ENCODE measurements around the gene GPRIN3. TPM values are rescaled to one million over a fixed set of nuclear protein-coding genes. Genes with fewer than 3 reads are reported as not detected.

The GPRIN3 gene
- total RNA-seq, 1 experiment from 2014 or later = 0.48 TPM

- Histone ChIP-seq H3K56ac (ENCODE audit: insufficient read length, low read depth, low read length) (no peak overlapping the region), H3K27ac (ENCODE audit: insufficient read length, low read depth, low read length) (no peak overlapping the region), H2AK5ac (ENCODE audit: insufficient read length, low read length) (no peak overlapping the region), H4K8ac (replicated peaks; ENCODE audit: insufficient read length, low read depth, low read length) (peak overlapping the region; percentile 80), H2BK15ac (ENCODE audit: low read depth, low read length) (no peak overlapping the region), H2BK20ac (ENCODE audit: low read depth, low read length, poor library complexity, severe bottlenecking) (no peak overlapping the region), H3K4me1 (ENCODE audit: insufficient read depth, low read length) (no peaks in the 10 kb centered on the region), H3K9me3 (ENCODE audit: control insufficient read depth, low read depth, low read length) (no peaks in the 10 kb centered on the region), H3K4ac (ENCODE audit: low read depth, low read length) (no peak overlapping the region), H3K4me2 (ENCODE audit: insufficient read depth, insufficient read length, low read length) (no peak overlapping the region), H2BK5ac (ENCODE audit: insufficient read length, low read length) (no peak overlapping the region), H3K79me2 (ENCODE audit: insufficient read depth, low read length) (no peaks in the 10 kb centered on the region), H2AFZ (ENCODE audit: low read length) (no peak overlapping the region), H3T11ph (ENCODE audit: low read length) (no peak overlapping the region), H3K9ac (ENCODE audit: extremely low read depth, insufficient read length, low read length) (no peak overlapping the region), H3K23me2 (ENCODE audit: insufficient read length, low read depth, low read length, poor library complexity, severe bottlenecking) (no peaks in the 10 kb centered on the region), H4K20me1 (ENCODE audit: control insufficient read depth, insufficient read depth, insufficient read length) (no peaks in the 10 kb centered on the region), H2BK12ac (ENCODE audit: insufficient read length, low read depth, low read length) (no peak overlapping the region), H2BK120ac (ENCODE audit: low read depth, low read length, poor library complexity, severe bottlenecking) (no peak overlapping the region), H3K18ac (ENCODE audit: insufficient read length, low read depth, low read length) (no peak overlapping the region), H3K23ac (ENCODE audit: insufficient read length, low read depth, low read length) (no peak overlapping the region), H3K14ac (ENCODE audit: insufficient read depth, low read length) (no peak overlapping the region), H3K79me1 (ENCODE audit: insufficient read depth, low read depth, low read length, poor library complexity, severe bottlenecking) (no peaks in the 10 kb centered on the region), H4K91ac (ENCODE audit: insufficient read length, low read depth, low read length) (no peak overlapping the region), H4K5ac (ENCODE audit: insufficient read length, low read depth, low read length) (no peak overlapping the region), H3K27me3 (ENCODE audit: insufficient read depth, low read length) (no peaks in the 10 kb centered on the region)
- WGBS (ENCODE audit: extremely low coverage, insufficient read length, low lambda C conversion rate) = no CpG with 5 or more reads among the region's 5 CpGs
- no peak for TF ChIP-seq CTCF (conservative IDR thresholded peaks at IDR 0.05)
- peak overlapping the region in 2 of 3 experiments; percentile 25 to 33; a peak in 1 of 7 replicates for H3K27ac Mint-ChIP-seq
- no peak for DNase-seq
- no peak overlapping the region for H3K4me3 Mint-ChIP-seq
- peaks cover 6 to 11% of the 10 kb centered on the region in 2 experiments for H3K4me1 Mint-ChIP-seq
- H3K27me3 Mint-ChIP-seq (ENCODE audit: low read depth) = no peaks in the 10 kb centered on the region
- H3K9me3 Mint-ChIP-seq = no peaks in the 10 kb centered on the region
- no peaks in the 10 kb centered on the region for H3K36me3 Mint-ChIP-seq (ENCODE audit: insufficient read depth in 1 of 3, low read depth in 3 of 3)
Observed at GRCh38 chr4:89283226-89284009, 24.2 kb downstream of the GPRIN3 start.

All from H9 (cell line).